HG03025 (cell line): ENCODE results near the gene TGM4.

ENCODE experiments used
- ATAC-seq: cut with Tn5 transposase; IDR thresholded peaks from one replicate; pipeline ENCODE4 v1.9.1; 2021; ENCODE audit warnings: mild to moderate bottlenecking, moderate library complexity; ENCODE audit not compliant: unreplicated experiment, low FRiP score

Gene TGM4

GRCh38 chr3:44913868-44914468 lies 39.6 kb downstream of the TGM4 start:
- no peak for ATAC-seq

DNA sequence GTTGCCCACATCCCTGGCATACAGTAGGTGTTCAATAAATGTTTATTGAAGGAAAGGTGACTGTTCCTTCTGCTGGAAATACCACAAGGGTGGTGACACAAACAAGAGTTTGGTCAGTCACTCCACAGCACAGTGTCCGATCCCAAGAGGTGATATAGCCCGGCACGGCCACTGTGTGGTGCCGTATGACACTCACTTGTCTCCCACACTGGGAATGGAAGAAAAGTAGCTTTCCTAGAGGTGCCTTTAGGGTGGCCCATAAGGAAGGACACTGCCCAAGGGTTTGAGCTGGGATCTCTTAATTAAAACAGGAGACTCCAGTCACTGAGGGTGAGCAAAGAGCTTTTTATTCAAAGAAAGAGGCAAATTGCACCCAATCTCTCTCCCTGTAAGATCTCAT lies 40.5 kb downstream of the TGM4 start:
- no peak for ATAC-seq

GRCh38 chr3:44915702-44916438 lies 41.5 kb downstream of the TGM4 start:
- no peak for ATAC-seq

GRCh38 chr3:44918087-44918486 lies 43.7 kb downstream of the TGM4 start:
- no peak for ATAC-seq

- ATAC-seq: no peak
These were observed 44.2 kb downstream of the TGM4 start for GRCh38 chr3:44918581-44918980.

DNA sequence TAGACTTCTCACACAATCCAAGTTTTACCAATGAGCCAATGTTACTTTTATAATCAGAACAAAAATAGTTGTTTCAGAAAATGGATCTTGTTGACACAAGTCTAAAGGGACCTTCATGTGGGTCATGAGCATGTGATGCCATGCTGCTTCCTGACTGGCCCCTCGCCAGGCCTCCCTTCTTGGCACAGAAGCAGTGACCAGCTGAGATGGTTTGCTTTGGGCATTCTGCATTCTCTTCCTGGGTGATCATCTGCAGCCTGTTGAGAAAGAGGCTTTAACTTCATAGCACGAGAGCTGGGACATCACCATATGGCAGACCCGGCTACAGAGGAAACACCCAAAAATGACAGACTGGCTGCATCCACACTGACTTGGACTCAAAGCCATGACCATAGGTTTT lies 45.7 kb downstream of the TGM4 start:
- ATAC-seq: no peak

DNA sequence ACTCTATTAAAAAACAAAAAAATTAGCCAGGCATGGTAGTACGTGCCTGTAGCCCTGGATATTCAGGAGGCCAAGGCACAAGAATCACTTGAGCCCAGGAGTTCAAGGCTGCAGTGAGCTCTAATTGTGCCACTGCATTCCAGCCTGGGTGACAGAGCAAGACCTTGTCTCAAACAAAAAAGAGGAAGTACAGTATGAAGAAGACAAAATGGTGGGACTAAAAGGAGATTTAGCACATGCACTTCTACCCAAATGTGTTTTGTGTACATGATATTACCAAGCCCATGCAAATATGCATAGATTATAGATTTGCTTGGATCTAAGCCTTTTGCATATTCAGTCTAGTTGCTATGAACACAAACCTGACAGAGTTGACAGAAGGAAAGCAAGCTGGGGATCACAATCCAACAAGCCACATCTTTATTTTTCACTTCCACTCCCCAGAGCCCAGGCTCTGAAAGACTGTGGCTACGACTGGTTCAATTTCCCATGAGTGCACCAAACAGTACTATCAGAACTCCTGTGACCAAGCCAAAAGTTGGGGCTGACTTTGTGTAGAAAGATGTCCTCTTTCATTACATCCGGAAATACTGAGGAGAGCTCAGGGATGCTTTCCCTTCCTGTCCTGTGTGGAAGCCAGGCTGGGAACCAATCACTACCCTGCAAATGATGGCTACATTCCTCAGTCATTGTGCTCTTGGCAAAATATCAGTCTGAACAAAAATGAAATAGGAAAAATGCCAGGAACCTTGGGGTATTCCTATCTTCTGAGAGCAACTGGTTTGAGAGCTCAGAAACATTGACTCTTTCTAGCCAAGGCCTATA lies 49.4 kb downstream of the TGM4 start:
- ATAC-seq: no peak

DNA sequence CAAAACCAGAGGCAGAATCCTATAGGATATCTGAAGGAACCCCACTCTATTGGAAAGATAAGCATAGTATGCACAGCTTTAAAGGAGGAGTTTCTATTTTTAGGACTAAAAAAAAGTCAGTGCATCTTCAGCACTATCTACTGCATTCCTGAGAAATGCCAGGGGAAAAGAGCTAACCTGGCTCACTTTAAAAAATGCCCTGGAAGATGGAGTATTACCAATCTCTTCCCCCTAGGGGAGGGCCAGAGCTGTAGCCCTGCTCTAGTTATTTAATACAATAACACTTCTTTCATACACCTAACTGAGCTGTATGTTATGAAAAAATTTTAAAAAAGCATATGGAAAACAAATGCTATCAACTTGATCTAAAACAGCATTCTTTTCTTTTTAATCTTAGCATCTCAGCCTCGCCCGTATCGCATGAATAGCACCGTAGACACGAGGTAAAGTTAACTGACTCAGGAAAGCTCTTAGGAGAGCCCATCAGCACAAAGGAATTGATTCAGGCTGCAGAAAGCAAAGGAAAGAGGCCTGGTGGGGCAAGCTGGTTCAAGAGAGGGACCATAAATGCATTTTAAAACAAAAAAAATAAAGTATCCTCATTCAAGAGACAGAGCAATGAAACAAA lies 50.2 kb downstream of the TGM4 start:
- ATAC-seq: no peak

- ATAC-seq: no peak
These were observed 51.8 kb downstream of the TGM4 start for GRCh38 chr3:44926172-44926571.

- ATAC-seq: no peak
These were observed 52.5 kb downstream of the TGM4 start for GRCh38 chr3:44926921-44927320.

GRCh38 chr3:44927371-44927770 lies 53.0 kb downstream of the TGM4 start:
- ATAC-seq: no peak

- ATAC-seq: no peak
These were observed 55.4 kb downstream of the TGM4 start for GRCh38 chr3:44929782-44930181.

DNA sequence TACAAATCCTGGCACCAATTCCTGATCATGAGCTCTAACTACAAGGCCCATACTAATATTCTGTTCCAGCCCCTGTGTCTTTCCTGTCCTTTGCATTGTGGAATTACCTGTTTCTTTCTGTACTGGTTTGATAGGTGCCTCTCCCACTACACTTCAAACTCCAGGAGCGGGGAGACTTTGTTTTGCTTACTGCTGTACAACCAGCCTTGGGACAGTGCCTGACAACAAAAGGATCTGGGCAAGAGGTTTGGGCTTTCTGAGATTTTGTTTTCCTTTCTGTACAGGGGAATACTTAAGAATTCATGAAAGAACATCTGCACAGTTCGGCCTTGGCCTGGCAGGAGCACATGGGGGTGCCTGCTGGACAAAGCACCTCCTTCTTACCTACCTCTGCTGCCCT lies 56.5 kb downstream of the TGM4 start:
- no peak for ATAC-seq

GRCh38 chr3:44931791-44932190 lies 57.4 kb downstream of the TGM4 start:
- no peak for ATAC-seq

GRCh38 chr3:44932271-44932670 lies 57.9 kb downstream of the TGM4 start:
- no peak for ATAC-seq

- ATAC-seq: no peak
These were observed 58.9 kb downstream of the TGM4 start for GRCh38 chr3:44932986-44933944.

DNA sequence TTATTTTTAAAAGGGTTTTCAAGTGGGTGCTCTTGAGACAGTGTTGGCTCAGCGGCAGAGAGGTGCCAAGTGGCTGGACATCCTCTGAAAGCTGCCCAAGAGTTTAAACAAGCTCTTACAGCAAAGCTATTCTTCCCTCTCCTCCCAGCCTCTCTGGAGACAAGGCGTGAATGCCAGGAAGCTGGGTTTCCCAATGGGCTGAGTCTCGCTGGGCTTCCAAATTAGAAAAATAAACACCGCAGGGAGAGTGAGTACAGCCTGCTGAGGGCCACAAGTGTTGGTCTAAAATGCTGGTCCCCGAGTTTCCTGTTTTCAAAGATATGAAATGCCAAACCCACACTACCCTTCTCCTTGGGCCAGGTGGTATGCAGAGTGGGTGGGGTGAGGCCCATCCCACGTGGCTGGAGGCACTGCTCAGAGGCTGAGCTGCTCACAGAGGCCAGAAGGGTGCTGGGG lies 65.2 kb downstream of the TGM4 start:
- ATAC-seq: no peak

- no peak for ATAC-seq
These were observed 68.0 kb downstream of the TGM4 start for GRCh38 chr3:44942202-44942921.

DNA sequence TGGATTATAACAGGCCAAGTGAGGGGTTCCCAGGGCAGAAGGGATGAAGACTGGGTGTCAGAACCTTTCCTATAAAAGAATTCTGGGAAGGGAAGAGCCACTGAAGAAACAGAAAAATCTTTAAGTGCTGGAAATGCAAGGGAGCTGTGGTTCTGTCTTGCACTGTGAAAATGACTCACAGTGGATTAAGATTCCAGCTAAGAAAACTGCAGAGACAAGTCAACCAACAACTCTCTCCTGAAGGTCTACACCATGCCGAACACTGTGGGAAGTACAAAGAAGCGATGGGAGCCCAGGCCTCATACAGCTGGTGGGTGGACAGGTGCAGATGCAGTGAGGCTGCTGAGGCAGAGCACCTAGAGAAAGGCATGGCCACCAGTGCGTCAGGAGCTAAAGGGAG lies 73.8 kb downstream of the TGM4 start:
- no peak for ATAC-seq
